Prostate gland (tissue), 2 donors: ENCODE results near the gene TERB1. TPM values are rescaled to one million over a fixed set of nuclear protein-coding genes. Genes with fewer than 3 reads are reported as not detected.
A peak's percentile ranks its signal among the peaks of the same experiment; 100 is the strongest.

Experiments
- DNase-seq: peaks from one replicate; pipeline ENCODE4 v3.0.0-alpha.2; 2019; ENCODE audit warnings: low spot score
- H3K27ac ChIP-seq, 2 donors: fragments of 200-600 bp; sonication (generic); 2 replicates each; pipeline ENCODE4 v1.5.1; 2017 to 2019
- H3K27me3 ChIP-seq: fragments of 200-600 bp; sonication (generic); replicated peaks from 2 replicates; pipeline ENCODE4 v1.5.1; 2019; ENCODE audit not compliant: insufficient read depth
- H3K36me3 ChIP-seq, 2 donors: fragments of 200-600 bp; sonication (generic); 1 replicate in 1 of 2; 2 replicates in 1 of 2; pipeline versions ENCODE4 v1.5.1 to v1.8.1; 2017 to 2019
- H3K4me1 ChIP-seq: fragments of 200-600 bp; sonication (generic); replicated peaks from 2 replicates; pipeline ENCODE4 v1.5.1; 2019
- H3K4me3 ChIP-seq, 2 donors: fragments of 200-600 bp; sonication (generic); 2 replicates each; pipeline ENCODE4 v1.5.1; 2017 to 2019
- H3K9me3 ChIP-seq: fragments of 200-600 bp; sonication (generic); 2 replicates; pipeline ENCODE4 v1.5.1; 2017
- POLR2A ChIP-seq: fragments of 450-650 bp; IDR thresholded peaks from one replicate; pipeline ENCODE4 v1.6.1; 2016; ENCODE audit warnings: antibody characterized with exemption, mild to moderate bottlenecking
- POLR2AphosphoS5 ChIP-seq: sonication (generic); formaldehyde crosslinking; IDR thresholded peaks from one replicate; pipeline ENCODE4 v1.6.1; 2017; ENCODE audit warnings: antibody characterized with exemption
- WGBS: methylation state at CpG from one replicate; pipeline ENCODE4 v1.1.5; 2018; 5-methylcytosine and 5-hydroxymethylcytosine counted together
- intact Hi-C: fragments of 100-400 bp; cut with DNase I; formaldehyde crosslinking; loops from one replicate; pipeline ENCODE4 v1.14.2; 2022
- total RNA-seq, 2 donors: library from RNA; depleted of rRNA; stranded (reverse); fragments of >200 nt; gene quantifications; one replicate each; pipeline ENCODE4 v1.1.0, GENCODE V29; 2016
- TF ChIP-seq, protein P1 (sequence below), 4 experiments: fragments of 200-600 bp in 2 of 4; fragments of 450-650 bp in 2 of 4; sonication (generic) in 2 of 4; IDR thresholded peaks; 1 replicate in 3 of 4; 2 replicates in 1 of 4; pipeline ENCODE4 v1.5.1; 2016 to 2019; ENCODE audit warnings: antibody characterized with exemption in 4 of 4, mild to moderate bottlenecking in 2 of 4, moderate library complexity in 2 of 4

Gene TERB1
- total RNA-seq, 2 donors from 2014 or later: 2.1 TPM; not detected in 1

GRCh38 chr16:66751992-66752322 is 49.4 kb downstream of the TERB1 start:
- Histone ChIP-seq H3K4me1 (peaks cover 3% of the 10 kb centered on the region), H3K36me3 (no peaks in the 10 kb centered on the region), H3K9me3 (no peaks in the 10 kb centered on the region), H3K4me3 (peak overlapping the region; percentile 93 to 96), H3K27ac (peak overlapping the region; percentile 89 to 92), H3K27me3 (no peaks in the 10 kb centered on the region)
- TF ChIP-seq, protein P1, sequence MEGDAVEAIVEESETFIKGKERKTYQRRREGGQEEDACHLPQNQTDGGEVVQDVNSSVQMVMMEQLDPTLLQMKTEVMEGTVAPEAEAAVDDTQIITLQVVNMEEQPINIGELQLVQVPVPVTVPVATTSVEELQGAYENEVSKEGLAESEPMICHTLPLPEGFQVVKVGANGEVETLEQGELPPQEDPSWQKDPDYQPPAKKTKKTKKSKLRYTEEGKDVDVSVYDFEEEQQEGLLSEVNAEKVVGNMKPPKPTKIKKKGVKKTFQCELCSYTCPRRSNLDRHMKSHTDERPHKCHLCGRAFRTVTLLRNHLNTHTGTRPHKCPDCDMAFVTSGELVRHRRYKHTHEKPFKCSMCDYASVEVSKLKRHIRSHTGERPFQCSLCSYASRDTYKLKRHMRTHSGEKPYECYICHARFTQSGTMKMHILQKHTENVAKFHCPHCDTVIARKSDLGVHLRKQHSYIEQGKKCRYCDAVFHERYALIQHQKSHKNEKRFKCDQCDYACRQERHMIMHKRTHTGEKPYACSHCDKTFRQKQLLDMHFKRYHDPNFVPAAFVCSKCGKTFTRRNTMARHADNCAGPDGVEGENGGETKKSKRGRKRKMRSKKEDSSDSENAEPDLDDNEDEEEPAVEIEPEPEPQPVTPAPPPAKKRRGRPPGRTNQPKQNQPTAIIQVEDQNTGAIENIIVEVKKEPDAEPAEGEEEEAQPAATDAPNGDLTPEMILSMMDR (IDR thresholded peaks at IDR 0.05): peak in 1 of 4 experiments; percentile 4
- TF ChIP-seq POLR2A: no peak
- TF ChIP-seq POLR2AphosphoS5: no peak
- 44% methylated on average over 3 of the region's 3 CpGs for WGBS
- DNase-seq: no peak
- intact Hi-C loops: loop anchor here (2.0 to 5.0 kb wide), 2 partner anchors 23 to 145 kb away; no protein-coding TSS in a partner anchor

GRCh38 chr16:66751303-66751991 is 49.9 kb downstream of the TERB1 start, which contains the start of gene DYNC1LI2:
DYNC1LI2 (minus strand) TSS chr16:66751609; CDS start chr16:66751591, 18 bp downstream.
- intact Hi-C loops: loop anchor here (2.0 to 5.0 kb wide), 2 partner anchors 23 to 144 kb away; no protein-coding TSS in a partner anchor
- WGBS: under 1% methylated on average over 74 of the region's 90 CpGs
- Histone ChIP-seq H3K4me3 (peak within 1 kb of the TSS; percentile 93 to 96), H3K27me3 (no peaks in the 10 kb centered on the region), H3K27ac (peak within 1 kb of the TSS; percentile 89 to 92), H3K36me3 (no peaks in the 10 kb centered on the region), H3K9me3 (no peaks in the 10 kb centered on the region), H3K4me1 (peaks cover 3% of the 10 kb centered on the region)
- peak; percentile 58 for DNase-seq
- TF ChIP-seq POLR2A (peak; percentile 30), POLR2AphosphoS5 (no peak)
- TF ChIP-seq, protein P1 (IDR thresholded peaks at IDR 0.05): peak; percentile 85 to 97 (median 90)

- intact Hi-C loops: loop anchor here (2.0 to 5.0 kb wide), 2 partner anchors 22 to 144 kb away; no protein-coding TSS in a partner anchor
- Histone ChIP-seq H3K9me3 (no peaks in the 10 kb centered on the region), H3K27ac (peak overlapping the region; percentile 89 to 92), H3K4me1 (peaks cover 3% of the 10 kb centered on the region), H3K27me3 (no peaks in the 10 kb centered on the region), H3K4me3 (peak overlapping the region; percentile 93 to 96), H3K36me3 (no peaks in the 10 kb centered on the region)
- DNase-seq: no peak
- TF ChIP-seq POLR2A (no peak), POLR2AphosphoS5 (no peak)
- TF ChIP-seq, protein P1 (IDR thresholded peaks at IDR 0.05): no peak
- WGBS: 0% methylated on average over 17 of the region's 22 CpGs
These were observed 50.4 kb downstream of the TERB1 start for GRCh38 chr16:66751053-66751302.

- Histone ChIP-seq H3K36me3 (no peaks in the 10 kb centered on the region), H3K4me3 (peak overlapping the region; percentile 93 to 96), H3K27ac (peak overlapping the region; percentile 89 to 92), H3K4me1 (peaks cover 3% of the 10 kb centered on the region), H3K9me3 (no peaks in the 10 kb centered on the region), H3K27me3 (no peaks in the 10 kb centered on the region)
- intact Hi-C loops: loop anchor here (2.0 to 5.0 kb wide), 2 partner anchors 22 to 143 kb away; no protein-coding TSS in a partner anchor
- 12% methylated on average over 12 of the region's 12 CpGs for WGBS
- DNase-seq: no peak
- TF ChIP-seq, protein P1 (IDR thresholded peaks at IDR 0.05): no peak
- TF ChIP-seq POLR2AphosphoS5: no peak
- TF ChIP-seq POLR2A: no peak
These were observed 50.9 kb downstream of the TERB1 start for GRCh38 chr16:66750279-66751052.
